IPS-NIHi7 (cell line): ENCODE data around the gene SLC66A1.
A peak's percentile ranks its signal among the peaks of the same experiment; 100 is the strongest.

Experiments
- DNase-seq: peaks from one replicate; pipeline ENCODE4 v3.0.0; 2012; ENCODE audit warnings: mixed read lengths; ENCODE audit errors: extremely low spot score

The SLC66A1 gene

DNA sequence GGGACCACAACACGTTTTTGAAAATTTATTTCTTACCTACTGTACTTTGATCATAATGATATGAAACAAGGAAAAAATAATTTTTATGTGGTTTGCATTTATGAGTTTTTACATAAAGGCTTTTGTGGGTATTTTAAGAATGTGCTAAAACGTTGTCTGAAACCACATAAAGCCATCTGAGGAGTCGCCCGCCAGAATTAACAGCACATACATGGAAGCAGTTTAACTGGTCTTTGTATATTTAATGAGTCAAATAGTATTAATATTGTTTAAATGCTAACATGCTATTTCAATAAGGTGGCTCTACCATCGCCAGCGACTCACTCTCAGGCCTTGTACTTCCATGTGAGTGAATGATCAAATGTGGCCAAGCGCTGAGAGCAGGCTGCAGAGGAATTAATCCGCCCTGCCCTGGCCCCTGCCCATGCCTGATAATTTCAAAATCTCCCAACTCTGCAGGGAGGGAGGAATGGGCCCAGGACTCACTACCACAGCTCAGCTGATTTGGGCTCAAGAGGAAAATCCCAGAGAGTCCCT is 49.6 kb downstream of the SLC66A1 start:
- DNase-seq, result no peak

DNA sequence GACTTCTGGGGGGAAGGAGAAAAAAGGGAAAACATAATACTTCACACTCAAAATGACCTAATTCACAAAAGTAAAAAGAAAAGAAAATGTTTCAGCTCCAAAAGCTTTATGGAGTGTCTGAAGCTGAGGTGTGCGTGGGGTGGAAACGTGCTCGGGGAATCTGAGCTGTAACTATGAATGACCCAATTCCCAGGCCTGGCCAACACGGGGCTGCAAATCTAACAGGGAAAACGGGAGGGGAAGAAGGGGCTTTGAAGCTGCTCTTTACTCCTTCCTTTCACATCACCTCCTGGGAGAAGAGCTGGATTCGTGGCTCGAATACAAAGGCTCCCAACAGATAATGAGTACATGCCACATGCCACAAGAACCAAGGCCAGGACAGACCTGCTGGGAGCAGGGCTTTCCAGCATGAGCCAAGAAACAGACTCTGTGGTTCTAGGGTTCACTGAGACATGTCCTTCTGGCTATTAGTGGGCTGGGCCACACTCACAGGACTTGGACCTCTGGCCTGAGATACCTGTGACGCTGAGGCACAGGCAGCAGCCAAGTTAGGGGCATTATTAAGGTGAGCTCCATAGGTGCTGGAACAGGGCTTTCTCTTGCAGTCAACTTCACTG is 51.5 kb downstream of the SLC66A1 start:
- no peak for DNase-seq

DNA sequence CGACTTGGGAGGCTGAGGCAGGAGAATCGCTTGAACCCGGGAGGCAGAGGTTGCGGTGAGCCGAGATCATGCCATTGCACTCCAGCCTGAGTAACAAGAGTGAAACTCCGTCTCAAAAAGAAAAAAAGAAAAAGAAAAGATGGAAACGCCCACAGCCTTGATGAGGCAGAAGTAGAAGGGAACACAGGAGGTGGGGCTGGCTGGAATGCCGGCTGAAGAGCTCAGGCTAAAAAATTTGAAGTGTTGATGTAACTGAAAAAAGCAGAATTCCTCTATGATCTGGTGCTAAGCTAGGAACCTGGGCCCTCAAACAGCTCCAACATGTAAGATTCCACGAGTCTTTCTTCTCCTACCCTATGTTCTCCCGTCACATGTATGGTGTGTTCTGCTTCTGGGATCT is 53.6 kb downstream of the SLC66A1 start:
- no peak for DNase-seq

DNA sequence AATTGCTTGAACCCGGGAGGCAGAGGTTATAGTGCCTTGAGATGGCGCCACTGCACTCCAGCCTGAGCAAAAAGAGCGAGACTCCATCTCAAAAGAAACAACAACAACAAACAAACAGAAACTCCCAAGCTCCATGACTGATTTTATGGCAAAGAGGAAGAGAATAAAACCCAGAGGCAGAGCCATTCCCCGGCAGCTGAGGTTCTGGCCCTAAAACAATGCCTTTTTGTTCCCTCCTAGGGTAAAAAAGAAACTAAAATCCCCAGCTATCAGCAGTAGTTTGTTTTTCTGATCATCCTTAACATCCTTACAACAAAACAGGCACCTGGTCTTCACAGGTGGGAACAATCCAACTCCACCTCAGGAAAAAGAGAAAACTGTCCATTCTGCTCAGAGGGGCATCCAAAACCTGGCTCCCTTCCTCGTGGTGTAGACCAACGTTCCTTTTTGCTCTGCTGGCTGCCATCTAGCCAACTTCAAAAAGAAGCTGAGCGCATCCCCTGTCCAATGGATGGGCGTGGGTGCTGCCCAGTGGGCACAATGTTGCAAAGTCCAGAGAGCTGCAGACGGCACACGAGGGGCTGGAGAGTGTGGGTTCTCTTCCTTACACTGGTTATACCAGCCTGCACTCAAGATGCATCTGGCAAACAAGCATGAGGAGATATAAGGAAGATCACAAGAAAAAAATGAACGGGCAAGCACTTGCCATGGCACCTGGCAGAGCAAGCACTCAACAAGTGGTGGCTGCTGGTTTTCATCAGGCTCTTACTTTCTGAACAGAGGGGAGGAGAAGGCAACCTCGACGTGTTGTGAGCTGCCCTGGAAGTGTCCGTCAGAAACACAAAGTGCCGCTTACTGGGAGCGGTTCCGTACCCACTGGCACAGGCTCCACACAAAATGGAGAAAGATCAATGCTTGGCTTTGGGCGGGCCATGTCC is 54.7 kb downstream of the SLC66A1 start:
- DNase-seq, result no peak

DNA sequence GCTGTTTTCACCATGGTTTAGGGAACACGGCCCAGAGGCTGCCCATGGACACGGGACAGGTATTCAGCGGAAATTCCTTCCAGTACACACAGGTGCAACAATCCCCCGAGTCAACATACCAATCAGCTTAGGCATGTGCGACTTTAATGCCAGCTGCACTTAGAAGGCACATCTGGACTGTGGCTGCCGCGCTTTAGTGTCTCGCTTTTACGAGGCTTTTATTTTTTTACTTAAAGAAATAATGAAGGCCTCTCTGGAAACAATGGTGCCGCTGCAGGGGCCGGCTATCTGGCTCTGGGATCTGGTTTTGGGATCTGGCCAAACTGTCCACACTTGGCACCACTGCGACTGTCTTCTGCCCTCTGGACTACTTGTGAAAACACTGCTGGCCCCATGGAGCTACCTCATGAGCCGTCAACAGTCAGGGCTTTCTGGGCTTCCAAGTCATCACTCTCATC is 55.5 kb downstream of the SLC66A1 start:
- no peak for DNase-seq

DNA sequence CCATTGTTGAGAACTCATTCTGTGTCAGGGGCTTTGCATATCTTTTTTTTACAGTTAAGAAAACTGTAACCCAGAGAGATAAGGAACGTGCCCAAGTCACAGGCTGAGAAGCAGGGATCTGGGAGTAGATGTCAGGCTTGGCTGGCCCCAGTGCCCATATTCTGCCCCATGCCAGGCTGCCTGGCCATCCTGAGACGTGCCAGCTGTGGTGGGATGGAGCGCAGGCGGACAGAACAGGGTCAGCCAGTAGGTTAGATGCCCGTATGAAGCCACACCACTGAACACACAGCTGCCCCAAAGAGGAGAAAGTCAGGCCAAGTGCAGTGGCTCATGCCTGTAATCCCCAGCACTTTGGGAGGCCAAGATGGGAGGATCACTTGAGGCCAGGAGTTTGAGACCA is 55.9 kb downstream of the SLC66A1 start:
- no peak for DNase-seq

DNA sequence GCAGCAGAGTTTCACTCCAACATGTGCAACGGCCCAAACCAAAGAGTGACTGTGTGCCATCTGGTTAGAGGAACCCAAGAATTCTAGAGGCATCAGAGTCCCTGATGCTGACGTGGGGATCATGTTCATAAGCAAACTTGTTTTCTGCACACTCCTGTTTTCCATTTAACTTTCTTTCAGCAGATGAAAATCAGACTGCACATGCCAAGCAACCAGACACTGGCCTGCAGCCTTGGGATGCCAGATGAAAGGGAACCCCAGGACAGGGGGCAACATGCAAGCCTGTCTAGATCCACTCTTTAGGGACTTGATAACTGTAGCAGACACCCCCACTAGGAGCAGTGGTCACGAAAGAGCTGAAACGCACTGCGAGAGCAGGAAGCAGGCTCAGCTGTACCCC is 56.8 kb downstream of the SLC66A1 start:
- DNase-seq, result no peak

DNA sequence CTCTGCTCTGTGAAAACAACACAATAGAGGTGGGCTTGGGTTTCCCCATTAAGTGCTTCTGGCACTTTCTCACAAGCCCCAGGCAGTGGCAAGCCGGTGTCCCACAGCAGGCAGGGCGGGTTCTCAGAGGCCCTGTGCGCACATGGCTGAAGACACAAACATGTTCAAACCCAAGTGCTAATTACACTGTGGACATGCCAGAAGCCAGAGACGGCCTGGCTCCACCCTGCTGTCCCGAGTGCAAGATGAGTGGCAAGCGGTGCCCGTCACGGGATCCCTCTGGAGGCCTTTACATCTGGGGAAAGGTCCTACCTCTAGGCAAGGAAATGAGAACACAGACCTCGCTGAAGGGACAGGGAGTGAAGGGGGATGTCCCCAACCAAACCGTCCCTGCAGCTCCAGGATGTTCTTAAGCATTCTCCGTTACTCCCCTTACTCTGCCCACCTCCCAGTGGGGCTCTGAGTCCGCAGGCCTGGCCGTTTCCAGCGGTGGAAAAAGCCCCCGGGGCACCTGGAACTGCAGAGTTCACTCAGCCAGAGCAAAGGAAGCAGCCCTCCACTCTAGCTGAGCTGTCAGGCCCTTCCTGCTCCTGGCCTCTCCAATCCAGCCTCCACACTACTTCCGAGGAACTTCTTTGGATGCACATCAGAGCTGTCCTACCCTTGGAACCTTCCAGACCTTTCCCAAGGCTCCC is 57.4 kb downstream of the SLC66A1 start:
- no peak for DNase-seq

DNA sequence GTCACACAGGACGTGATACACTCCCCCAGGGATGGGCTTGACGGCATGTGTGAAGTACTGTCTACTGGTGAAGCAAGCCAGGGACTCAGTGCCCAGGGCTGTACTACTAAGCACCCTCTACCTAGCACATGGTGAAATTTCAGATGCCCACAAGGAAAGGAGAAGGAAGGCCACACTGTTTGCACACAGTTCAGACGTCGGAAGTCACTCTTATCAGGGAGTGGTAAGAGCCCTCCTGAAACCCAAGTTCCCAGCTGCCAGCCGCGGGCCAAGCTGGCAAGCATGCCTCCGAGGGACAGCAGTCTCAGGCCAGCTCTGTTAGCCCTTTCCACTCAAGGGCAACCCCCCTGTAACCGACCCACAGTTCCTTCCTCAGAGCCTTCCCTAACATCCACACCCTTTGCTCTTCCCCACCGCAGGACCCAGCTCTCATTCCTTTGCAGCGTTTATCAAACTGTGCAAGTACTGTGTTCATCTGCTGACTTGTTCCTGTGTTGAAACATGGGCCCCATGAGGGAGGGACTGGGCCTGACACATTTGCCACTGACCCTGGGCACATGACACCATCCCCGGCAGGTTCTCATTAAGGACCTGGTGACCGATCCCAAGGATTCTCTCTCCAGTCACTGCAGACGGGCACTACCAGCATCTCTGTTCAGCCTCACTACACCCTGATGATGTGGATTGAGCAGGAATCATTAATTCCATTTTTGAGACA is 58.5 kb downstream of the SLC66A1 start:
- no peak for DNase-seq

DNA sequence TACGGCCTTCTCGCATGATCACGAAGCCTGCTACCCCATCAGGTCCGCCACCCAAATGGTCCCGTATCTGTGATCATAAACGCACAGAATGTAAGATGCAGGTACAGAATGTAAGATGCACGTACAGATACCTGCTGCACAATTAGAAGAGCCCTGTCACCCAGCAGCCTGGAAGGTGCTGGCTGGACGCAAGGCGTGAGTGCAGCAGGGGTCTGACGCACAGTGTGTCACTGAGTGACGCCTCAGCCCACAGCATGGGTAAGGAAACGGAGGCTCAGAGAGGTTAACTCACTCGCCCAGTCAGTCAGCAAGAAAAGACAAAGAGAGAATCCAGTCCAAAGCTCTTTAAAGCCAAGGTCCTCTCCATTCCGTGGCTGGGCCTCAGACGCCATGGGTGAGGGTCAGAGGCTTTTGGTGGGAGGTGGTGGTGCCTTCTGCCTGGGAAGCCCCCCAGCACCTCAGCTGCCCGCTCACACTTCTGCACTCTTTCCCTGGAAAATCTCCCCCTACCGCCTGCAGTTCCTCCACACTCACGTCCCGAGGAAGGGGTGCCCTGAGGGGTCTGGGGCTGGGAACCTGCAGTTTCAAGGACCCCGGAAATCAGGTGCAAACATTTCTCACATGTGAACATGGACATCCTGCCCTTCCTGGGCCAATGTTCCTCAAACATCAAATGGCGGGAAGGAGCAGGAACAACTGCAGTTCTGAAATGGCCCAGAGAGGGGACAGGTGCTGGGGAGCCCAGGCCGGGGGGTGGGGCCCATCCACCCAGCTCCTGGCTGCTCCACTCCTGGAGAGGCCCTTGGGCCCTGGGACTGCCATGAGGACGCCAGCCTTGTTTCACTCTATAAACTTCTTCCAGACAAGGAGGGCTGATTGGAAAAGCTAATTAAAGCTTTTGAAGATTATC is 59.4 kb downstream of the SLC66A1 start:
- DNase-seq, result no peak

DNA sequence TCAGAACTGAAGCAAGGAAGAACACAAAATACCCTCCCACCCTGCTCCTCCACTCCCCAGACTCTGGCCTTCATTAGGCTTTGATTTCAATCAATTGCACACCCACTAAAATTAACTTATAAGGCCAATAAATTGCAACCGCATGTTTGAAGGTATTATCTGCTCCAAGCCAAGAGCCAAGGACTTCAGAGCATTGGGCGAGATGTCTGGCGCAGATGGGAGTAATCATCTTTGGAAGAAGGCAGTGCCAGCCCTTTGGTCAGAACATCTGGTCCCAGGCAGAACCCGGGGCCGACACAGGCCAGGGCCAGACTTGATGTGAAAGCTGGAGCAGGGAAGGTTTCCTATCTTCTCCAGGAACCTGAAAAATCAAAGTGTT is 60.0 kb downstream of the SLC66A1 start:
- no peak for DNase-seq

DNA sequence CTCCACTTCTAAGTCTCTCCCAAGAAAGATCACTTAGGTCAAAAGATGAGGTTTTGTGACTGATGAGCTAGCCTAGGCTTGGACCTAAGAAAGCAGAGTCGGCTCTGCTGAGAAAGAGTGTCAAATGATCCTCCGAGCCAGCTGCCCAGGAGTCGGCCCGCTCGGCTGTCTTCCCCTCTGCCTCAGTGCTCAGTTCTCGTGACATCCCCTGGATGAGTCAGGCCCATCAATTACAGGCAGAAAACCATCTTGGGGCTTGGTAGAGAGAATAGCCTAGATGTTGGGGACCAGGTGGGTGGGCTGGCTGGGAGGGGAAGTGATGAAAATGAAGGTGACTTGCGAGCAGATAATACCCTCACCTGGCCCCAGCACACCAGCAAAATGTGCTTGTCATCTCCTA is 60.5 kb downstream of the SLC66A1 start:
- no peak for DNase-seq

DNA sequence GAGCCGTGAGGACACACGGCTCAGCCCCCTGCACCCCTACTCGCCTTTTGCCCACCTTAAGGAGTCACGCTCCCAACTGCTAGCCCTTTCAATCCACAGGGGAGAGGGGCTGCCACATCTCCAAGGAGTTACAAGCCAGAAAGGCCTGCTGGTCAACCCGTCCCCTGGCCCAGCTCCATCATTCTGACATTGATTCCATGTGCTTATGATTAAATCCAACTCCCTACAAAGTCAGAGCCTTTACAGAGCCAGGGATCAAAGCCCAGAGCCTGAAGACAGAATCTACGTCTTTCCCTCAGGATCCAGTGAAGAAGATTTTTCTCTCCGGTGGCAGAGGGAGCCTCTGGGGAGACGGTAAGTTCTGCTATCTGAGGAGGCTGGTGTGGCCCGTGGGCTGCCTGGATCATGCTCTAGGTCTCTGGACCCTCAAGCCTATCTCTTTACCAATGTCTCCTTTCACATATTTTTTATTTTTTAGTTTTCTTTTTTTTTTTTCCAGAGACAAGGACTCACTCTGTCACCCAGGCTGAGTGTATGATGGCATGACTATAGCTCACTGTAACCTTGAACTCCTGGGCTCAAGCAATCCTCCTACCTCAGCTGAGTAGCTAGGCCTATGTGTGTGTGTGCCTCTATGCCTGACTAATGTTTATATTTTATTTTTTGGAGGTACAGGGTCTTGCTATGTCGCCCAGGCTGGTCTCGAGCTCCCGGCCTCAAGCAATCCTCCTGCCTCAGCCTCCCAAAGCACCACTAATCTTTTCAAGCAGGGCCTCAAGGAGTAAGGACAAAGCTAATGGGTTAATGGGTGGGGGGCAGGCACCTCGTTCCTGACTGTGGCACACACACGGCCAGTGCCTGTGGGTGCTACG is 61.3 kb downstream of the SLC66A1 start:
- no peak for DNase-seq

DNA sequence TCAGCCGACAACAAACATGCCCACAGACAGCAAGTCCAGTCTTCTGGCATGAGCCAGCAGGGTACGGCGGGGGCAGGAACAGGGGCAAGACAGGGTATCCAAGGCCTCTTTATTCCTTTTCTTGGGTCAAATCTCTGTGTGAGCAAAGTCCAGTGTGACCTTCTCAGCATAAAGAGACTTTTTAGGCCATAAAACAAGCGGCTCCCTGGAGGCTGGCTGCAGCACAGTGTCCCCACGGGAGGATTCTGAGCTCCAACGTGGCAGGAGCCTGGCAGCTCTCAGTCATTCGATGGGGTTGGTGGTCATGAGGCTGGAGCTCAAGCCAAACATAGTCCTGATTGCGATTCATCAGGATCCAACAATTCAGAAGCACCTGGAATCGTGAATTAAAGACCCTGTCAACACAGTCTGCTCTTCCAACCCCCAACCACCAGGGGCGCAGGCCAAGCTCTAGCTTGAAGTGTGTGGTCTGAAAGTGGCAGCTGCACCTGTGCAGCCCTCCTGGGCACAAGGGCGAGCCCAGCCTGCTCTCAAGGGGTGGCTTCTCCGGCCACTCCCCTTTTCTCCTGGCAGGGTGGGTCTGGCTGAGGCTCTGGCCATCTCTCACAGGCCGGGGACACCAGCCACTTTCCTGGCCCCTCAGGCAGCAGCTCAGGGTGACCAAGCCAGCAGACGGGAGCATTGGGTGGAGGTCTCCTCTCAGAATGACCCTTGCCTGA is 62.1 kb downstream of the SLC66A1 start:
- DNase-seq, result peak; percentile 61

DNA sequence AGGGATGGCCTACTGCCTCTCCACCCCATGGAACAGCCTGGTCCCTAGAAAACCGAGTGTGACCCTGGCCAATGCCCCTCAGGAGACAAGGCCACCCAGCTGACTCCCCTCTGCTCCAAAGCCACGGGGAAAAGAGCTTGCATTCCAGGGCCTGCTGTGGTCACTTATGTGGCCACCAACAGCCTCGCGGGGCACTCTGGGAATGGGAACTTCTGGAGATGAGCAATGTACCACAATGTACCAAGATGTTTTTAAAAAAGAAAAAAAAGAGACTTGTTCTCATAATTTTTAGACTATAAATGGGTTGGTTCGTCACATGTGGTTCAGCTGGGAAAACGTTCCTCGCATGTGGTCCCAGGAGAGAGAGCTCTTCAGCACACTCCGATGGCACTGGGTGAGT is 62.8 kb downstream of the SLC66A1 start:
- DNase-seq, result no peak

DNA sequence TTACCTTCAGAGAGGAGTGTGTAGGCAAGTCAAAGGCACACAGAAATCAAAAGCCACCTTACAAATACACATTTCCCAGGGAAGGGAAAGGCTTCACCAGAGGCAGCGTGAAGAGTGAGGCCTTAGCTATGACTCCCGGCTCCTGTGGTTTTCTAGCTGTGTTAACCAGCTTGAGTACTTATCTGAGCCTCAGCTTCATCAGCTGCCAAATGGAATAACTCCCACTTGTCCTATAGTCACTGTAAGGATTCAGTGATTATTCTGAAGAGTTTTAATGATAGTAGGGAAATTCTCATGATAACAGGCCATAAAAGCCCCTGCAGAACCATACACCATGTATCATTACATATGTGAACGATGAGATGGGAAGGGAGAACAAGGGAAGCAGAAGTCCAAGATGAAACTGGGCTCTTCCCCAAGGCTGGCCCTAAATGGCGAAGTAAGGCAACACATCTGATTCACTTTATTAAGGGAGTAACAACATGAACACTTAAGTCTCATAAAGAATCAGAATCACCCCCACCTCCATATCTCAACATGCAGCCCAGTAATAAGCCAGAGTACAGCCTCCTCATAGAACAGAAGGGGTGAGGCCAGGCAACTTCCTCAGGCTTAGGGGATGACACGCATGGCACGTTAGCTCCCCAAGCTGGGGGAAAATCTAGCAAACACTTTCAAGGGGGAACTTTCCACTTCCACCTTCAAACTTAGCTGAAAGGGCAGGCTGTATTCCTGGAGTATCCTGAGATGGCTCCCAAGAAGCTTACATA is 63.7 kb downstream of the SLC66A1 start:
- no peak for DNase-seq

DNA sequence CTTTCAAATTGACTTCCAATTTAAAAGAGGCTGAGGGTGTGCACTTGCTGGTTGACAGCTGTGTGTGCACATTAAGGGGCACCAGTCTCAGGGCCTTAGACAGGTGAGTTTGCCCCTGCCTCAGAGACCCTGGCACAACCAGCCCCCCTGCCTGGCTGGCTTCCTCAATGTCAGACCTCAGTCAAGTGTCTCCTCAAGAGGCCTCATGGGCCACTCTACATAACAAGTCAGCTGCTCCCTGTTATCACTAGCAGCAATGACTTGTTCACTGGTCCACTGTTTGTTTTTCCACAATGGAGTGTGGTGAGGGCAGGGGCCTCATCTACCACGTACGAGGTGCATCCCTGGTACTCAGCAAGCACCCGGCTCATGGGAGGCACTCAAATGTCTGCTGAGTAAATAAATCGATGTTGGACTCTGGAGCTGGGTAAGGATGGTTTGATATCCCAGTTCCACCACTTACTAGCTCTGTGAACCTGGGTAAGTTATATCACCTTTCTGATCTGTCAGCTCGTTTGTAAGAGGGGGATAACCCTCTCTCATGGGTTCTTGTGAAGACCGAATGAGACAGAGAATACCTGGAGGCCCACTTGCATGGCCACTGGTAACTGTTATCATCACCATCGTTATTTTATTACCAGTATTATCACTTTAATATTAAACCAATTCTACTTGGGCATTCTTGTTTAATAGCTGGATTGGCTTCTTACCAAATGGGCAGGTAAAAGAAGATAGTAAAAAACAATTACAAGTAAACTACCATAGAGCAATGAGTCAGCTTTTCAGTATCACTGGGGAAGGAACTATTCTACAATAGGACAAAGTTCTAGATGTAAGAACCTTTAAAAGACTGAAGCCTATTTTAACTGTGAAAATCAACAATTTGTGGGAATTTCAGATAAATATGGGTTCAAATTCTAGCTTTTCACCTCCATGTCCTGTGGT is 64.6 kb downstream of the SLC66A1 start:
- DNase-seq, result no peak
